Stomach smooth muscle (tissue), 2 donors: ENCODE data around the gene CWH43.

Experiments used
- H3K27ac ChIP-seq: one replicate; pipeline ENCODE4 v1.7.0; 2013; ENCODE audit warnings: mild to moderate bottlenecking, low read length, inconsistent platforms
- H3K27me3 ChIP-seq, 2 donors: one replicate each; pipeline ENCODE4 v1.7.0; 2013; ENCODE audit warnings: low read length in 2 of 2; ENCODE audit not compliant: insufficient read depth in 2 of 2, control insufficient read depth in 1 of 2
- H3K36me3 ChIP-seq, 2 donors: one replicate each; pipeline ENCODE4 v1.7.0; 2013; ENCODE audit warnings: low read length in 2 of 2; ENCODE audit not compliant: control insufficient read depth in 2 of 2, insufficient read depth in 2 of 2
- H3K4me1 ChIP-seq: one replicate; pipeline ENCODE4 v1.7.0; 2013; ENCODE audit warnings: low read length; ENCODE audit not compliant: control insufficient read depth, insufficient read depth
- H3K4me3 ChIP-seq, 2 donors: one replicate each; pipeline ENCODE4 v1.7.0; 2013; ENCODE audit warnings: low read length in 2 of 2
- H3K9ac ChIP-seq, 2 donors: one replicate each; pipeline ENCODE4 v1.7.0; 2013; ENCODE audit warnings: low read length in 2 of 2, mild to moderate bottlenecking in 1 of 2
- H3K9me3 ChIP-seq, 2 donors: one replicate each; pipeline ENCODE4 v1.7.0; 2013; ENCODE audit warnings: low read length in 2 of 2; ENCODE audit not compliant: control insufficient read depth in 2 of 2
- donor health status: healthy.
- donor health status: Pancreatic carcinoma.

The CWH43 gene

GRCh38 chr4:48985976-48986653 lies at the start of gene CWH43:
TSS of gene CWH43 (plus strand) at chr4:48986275. CDS start at chr4:48986430, 155 bp downstream.
- Histone ChIP-seq H3K9ac (no peak within 1 kb of the TSS), H3K4me3 (peak within 1 kb of the TSS in 1 of 2 donors; percentile 22), H3K27me3 (peaks cover 11 to 25% of the 10 kb centered on the region in 2 donors), H3K27ac (no peak within 1 kb of the TSS), H3K4me1 (peaks cover 6% of the 10 kb centered on the region), H3K36me3 (no peaks in the 10 kb centered on the region), H3K9me3 (peaks cover 0 to 2% of the 10 kb centered on the region in 2 donors)

- no peak overlapping the region for H3K27ac ChIP-seq
- no peak overlapping the region for H3K4me3 ChIP-seq
- H3K4me1 ChIP-seq, result no peaks in the 10 kb centered on the region
- no peaks in the 10 kb centered on the region for H3K36me3 ChIP-seq
- no peaks in the 10 kb centered on the region for H3K9me3 ChIP-seq
- no peaks in the 10 kb centered on the region for H3K27me3 ChIP-seq
- H3K9ac ChIP-seq, result no peak overlapping the region
These were observed 49.0 kb upstream of the CWH43 start for GRCh38 chr4:48937033-48937432.

- H3K4me1 ChIP-seq, result no peaks in the 10 kb centered on the region
- H3K36me3 ChIP-seq, result no peaks in the 10 kb centered on the region
- H3K27me3 ChIP-seq, result no peaks in the 10 kb centered on the region
- no peak overlapping the region for H3K9ac ChIP-seq
- no peak overlapping the region for H3K4me3 ChIP-seq
- H3K9me3 ChIP-seq, result no peaks in the 10 kb centered on the region
- H3K27ac ChIP-seq, result no peak overlapping the region
These were observed 47.2 kb upstream of the CWH43 start for GRCh38 chr4:48938831-48939230.

- no peak overlapping the region for H3K4me3 ChIP-seq
These were observed 46.3 kb upstream of the CWH43 start for GRCh38 chr4:48939785-48940184.

GRCh38 chr4:48943387-48943786 lies 42.7 kb upstream of the CWH43 start:
- Histone ChIP-seq H3K4me1 (no peaks in the 10 kb centered on the region), H3K27ac (no peak overlapping the region), H3K36me3 (no peaks in the 10 kb centered on the region), H3K27me3 (no peaks in the 10 kb centered on the region), H3K9me3 (no peaks in the 10 kb centered on the region), H3K4me3 (no peak overlapping the region), H3K9ac (no peak overlapping the region)

More at GRCh38 chr4:48939785-48940184, 46.3 kb upstream of the CWH43 start:
- Histone ChIP-seq H3K9ac (no peak overlapping the region), H3K27ac (no peak overlapping the region), H3K9me3 (no peaks in the 10 kb centered on the region), H3K4me1 (no peaks in the 10 kb centered on the region), H3K27me3 (no peaks in the 10 kb centered on the region), H3K36me3 (no peaks in the 10 kb centered on the region)

- H3K4me3 ChIP-seq, result no peak overlapping the region
- H3K9me3 ChIP-seq, result no peaks in the 10 kb centered on the region
- no peaks in the 10 kb centered on the region for H3K4me1 ChIP-seq
- H3K27ac ChIP-seq, result no peak overlapping the region
- H3K27me3 ChIP-seq, result no peaks in the 10 kb centered on the region
- no peaks in the 10 kb centered on the region for H3K36me3 ChIP-seq
- no peak overlapping the region for H3K9ac ChIP-seq
These were observed 41.8 kb upstream of the CWH43 start for GRCh38 chr4:48944252-48944651.

- no peaks in the 10 kb centered on the region for H3K27me3 ChIP-seq
- no peak overlapping the region for H3K4me3 ChIP-seq
- no peaks in the 10 kb centered on the region for H3K9me3 ChIP-seq
- no peak overlapping the region for H3K27ac ChIP-seq
- H3K9ac ChIP-seq, result no peak overlapping the region
- H3K4me1 ChIP-seq, result no peaks in the 10 kb centered on the region
- no peaks in the 10 kb centered on the region for H3K36me3 ChIP-seq
These were observed 41.3 kb upstream of the CWH43 start for GRCh38 chr4:48944756-48945241.

GRCh38 chr4:48945981-48946380 lies 40.1 kb upstream of the CWH43 start:
- Histone ChIP-seq H3K4me3 (no peak overlapping the region), H3K36me3 (no peaks in the 10 kb centered on the region), H3K9ac (no peak overlapping the region), H3K27ac (no peak overlapping the region), H3K4me1 (no peaks in the 10 kb centered on the region), H3K9me3 (no peaks in the 10 kb centered on the region), H3K27me3 (no peaks in the 10 kb centered on the region)

- no peaks in the 10 kb centered on the region for H3K4me1 ChIP-seq
- H3K4me3 ChIP-seq, result no peak overlapping the region
- no peak overlapping the region for H3K9ac ChIP-seq
- H3K27ac ChIP-seq, result no peak overlapping the region
- H3K36me3 ChIP-seq, result no peaks in the 10 kb centered on the region
- H3K27me3 ChIP-seq, result no peaks in the 10 kb centered on the region
- H3K9me3 ChIP-seq, result peaks cover 0 to 3% of the 10 kb centered on the region in 2 donors
These were observed 38.3 kb upstream of the CWH43 start for GRCh38 chr4:48947731-48948130.

- no peak overlapping the region for H3K9ac ChIP-seq
- no peaks in the 10 kb centered on the region for H3K36me3 ChIP-seq
- H3K27ac ChIP-seq, result no peak overlapping the region
- no peak overlapping the region for H3K4me3 ChIP-seq
- no peaks in the 10 kb centered on the region for H3K27me3 ChIP-seq
- peaks cover 0 to 3% of the 10 kb centered on the region in 2 donors for H3K9me3 ChIP-seq
- no peaks in the 10 kb centered on the region for H3K4me1 ChIP-seq
These were observed 37.0 kb upstream of the CWH43 start for GRCh38 chr4:48949086-48949485.

- Histone ChIP-seq H3K4me3 (no peak overlapping the region), H3K9ac (no peak overlapping the region), H3K9me3 (peaks cover 0 to 3% of the 10 kb centered on the region in 2 donors), H3K27ac (no peak overlapping the region), H3K36me3 (no peaks in the 10 kb centered on the region), H3K27me3 (no peaks in the 10 kb centered on the region), H3K4me1 (no peaks in the 10 kb centered on the region)
These were observed 36.4 kb upstream of the CWH43 start for GRCh38 chr4:48949518-48950219.
